Hair follicle dermal papilla cell (primary cell): ENCODE measurements around the gene BCL7B. TPM values are rescaled to one million over a fixed set of nuclear protein-coding genes. Genes with fewer than 3 reads are reported as not detected.

ENCODE experiments used
- small RNA-seq: library from RNA; depleted of rRNA; stranded (forward); fragments of <200 nt; gene quantifications from one replicate; pipeline ENCODE3, GENCODE V24; 2012
- total RNA-seq: library from RNA; depleted of rRNA; stranded (reverse); fragments of >200 nt; gene quantifications from 2 replicates; pipeline ENCODE4 v1.2.3, GENCODE V29; 2012

BCL7B gene
- 32.6 and 36.4 TPM in 2 replicates for total RNA-seq

DNA sequence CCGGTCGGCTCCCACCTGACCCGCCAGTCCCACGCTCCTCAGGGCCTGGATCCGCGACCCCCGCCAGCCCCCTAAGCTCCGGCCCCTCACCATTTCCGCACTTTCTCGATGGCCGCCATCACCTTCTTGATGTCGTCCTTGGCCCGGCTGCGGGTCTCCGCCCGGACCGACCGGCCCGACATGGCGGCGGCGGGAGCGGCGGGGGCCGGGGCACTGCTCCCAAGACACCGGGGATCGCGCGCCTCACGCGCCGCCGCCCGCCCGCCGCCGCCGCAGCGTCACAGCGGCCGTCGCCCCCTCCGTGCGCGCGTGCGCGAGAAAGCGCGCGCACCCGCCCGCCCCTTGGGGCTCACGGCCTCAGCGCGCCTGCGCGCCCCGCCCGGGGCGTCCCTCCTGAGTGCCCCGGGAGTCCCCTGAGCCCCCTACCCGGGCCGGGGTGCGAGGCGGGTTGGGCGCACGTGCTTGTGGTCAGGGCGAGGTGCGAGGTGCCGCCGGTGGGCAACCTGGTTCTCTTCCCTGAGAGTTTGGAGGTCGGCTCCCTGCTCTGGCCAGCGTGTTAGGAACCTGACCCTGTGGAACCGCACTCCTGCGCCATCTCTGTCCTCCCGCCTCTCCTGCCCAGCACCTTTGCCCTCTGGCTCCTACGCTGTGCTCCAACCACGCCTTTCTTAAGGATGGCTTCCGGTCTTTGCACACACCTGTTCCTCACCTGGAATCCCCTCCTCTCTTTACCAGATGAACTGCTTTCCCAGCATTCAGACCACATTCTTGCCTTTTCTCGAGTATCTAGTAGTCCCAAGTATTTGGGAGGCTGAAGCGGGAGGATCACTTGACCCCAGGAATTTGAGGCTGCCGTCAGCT, at the start of gene BCL7B:
BCL7B (minus strand) TSS at position 294 of the 861 bp plus-strand sequence; CDS start at position 182, 112 bp downstream.

DNA sequence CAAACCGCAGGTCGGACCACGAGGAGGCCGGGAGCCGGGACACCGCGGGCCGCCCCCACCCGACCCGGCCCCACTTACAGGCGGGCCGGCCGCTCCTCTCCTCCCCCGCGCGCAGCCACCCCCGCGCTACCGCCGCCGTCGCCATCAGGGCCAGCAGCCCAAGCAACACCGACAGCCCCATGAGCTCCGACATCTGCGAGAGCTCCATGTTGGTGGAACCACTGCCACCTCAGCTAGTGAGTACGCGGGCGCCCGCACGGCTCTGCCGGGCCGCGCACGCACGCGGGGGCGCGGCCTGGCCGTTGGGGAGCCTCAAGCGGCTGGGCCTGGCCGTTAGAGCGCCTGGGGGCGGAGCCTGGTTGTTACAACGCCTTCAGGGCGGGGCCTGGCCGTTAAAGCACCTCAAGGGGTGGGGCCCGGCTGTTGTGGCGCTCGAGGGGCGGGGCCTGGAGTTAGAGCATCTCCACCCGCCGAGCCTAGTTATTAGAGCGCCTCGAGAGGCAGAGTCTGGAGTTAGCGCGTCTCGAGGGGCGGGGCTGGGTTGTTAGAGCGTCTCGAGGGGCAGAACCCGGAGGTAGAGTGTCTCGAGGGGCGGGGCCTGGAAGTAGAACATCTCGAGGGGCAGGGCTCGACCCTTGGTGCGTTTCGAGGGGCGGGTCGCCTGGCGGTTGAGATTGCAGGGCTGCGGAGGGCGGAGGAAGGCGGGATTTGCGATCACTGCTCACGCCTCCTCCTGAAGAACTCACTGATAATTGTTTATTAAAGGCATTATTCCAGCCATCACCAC, 21.0 kb upstream of the BCL7B start, which contains the start of gene TBL2:
TBL2 (minus strand) TSS at position 238 of the 787 bp plus-strand sequence; CDS start at position 208, 30 bp downstream.

DNA sequence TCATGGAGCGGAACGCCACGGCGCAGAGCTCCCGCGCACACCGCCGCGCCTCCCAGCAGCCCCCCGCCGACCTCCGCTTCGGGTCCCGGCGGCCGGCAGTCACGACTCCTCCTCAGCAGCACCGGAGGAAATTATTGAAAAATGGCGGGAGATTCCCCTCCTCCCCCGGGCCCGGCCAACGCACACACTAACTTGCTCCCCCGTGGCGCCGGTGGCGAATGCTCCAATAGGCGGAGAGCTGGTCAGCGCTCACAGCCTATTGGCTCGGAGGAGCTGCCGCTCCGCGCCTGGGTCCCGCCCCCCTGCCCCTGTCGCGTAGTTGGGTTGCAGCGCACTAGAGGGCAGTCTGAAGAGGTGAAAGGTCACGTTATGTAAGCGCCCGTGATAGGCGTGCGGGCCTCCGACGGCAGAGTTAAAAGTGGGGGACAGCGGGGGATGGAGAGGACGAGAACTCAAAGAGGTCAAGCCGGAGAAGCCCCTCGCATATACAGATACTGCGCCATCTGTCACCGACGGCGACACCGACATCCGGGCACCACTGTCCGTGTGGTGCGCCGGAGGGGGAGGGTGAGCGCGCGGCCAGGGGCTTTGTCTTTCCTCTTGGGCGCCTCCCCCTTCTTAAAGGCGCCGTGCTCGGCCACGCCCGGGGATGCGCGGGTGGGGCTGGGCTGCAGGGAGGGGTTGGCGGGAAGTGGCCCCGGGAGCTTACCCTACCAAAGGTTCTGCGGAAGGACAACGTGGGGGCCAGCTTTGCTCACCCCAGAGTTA, 35.2 kb downstream of the BCL7B start, which contains the start of gene BAZ1B:
BAZ1B (minus strand) TSS at position 189 of the 768 bp plus-strand sequence. CDS start 360 bp downstream, outside the sequence.

Small RNA genes within 50 kb of the gene (small RNA-seq; reads per million reads assigned to genes)
- gene RNU6-1198P = not detected

Other genes with a start within 250 kb of the BCL7B start
- gene NSUN5, start 248.9 kb downstream of the BCL7B start, total RNA-seq = 16.6 and 20.3 TPM in 2 replicates
- not detected in 2 replicates for gene TRIM50, start 229.6 kb downstream of the BCL7B start, total RNA-seq
- not detected in 2 replicates for gene FKBP6, start 229.5 kb downstream of the BCL7B start, total RNA-seq
- gene FZD9, start 123.9 kb downstream of the BCL7B start, total RNA-seq = 0.81 and 0.85 TPM in 2 replicates
- 48.7 and 51.0 TPM in 2 replicates for gene BAZ1B, start 35.4 kb downstream of the BCL7B start, total RNA-seq
- 88.9 and 95.7 TPM in 2 replicates for gene TBL2, start 20.9 kb upstream of the BCL7B start, total RNA-seq
- not detected in 2 replicates for gene MLXIPL, start 66.8 kb upstream of the BCL7B start, total RNA-seq
- gene VPS37D, start 110.1 kb upstream of the BCL7B start, total RNA-seq = 3.6 and 6.2 TPM in 2 replicates
- 4.2 and 5.5 TPM in 2 replicates for gene DNAJC30, start 125.8 kb upstream of the BCL7B start, total RNA-seq
- 32.0 and 37.5 TPM in 2 replicates for gene BUD23, start 125.9 kb upstream of the BCL7B start, total RNA-seq
- 11.4 and 15.8 TPM in 2 replicates for gene STX1A, start 162.0 kb upstream of the BCL7B start, total RNA-seq
- gene ABHD11, start 181.1 kb upstream of the BCL7B start, total RNA-seq = 5.2 and 10.1 TPM in 2 replicates
- not detected in 2 replicates for gene CLDN3, start 212.6 kb upstream of the BCL7B start, total RNA-seq